Heart left ventricle (tissue), 16 donors: ENCODE results near the gene KSR2. TPM values are rescaled to one million over a fixed set of nuclear protein-coding genes. Genes with fewer than 3 reads are reported as not detected.
A peak's percentile ranks its signal among the peaks of the same experiment; 100 is the strongest.

ENCODE experiments used
- ATAC-seq, 4 donors: fragments of 200-7000 bp; cut with Tn5 transposase; one replicate each; pipeline ENCODE4 v1.9.1; 2020 to 2022; ENCODE audit warnings: moderate library complexity in 4 of 4, mild to moderate bottlenecking in 3 of 4, moderate number of reproducible peaks in 1 of 4
- DNase-seq, 5 donors: peaks; one replicate each; pipeline ENCODE4 v3.0.0-alpha.2; 2020
- H3K27ac ChIP-seq, 12 donors: fragments of 200-600 bp; sonication (generic) in 4 of 12; one replicate each; pipeline versions ENCODE4 v1.5.0 to v1.8.0; 2016 to 2022; ENCODE audit warnings: mild to moderate bottlenecking in 2 of 12
- H3K27me3 ChIP-seq, 9 donors: fragments of 200-600 bp; sonication (generic) in 2 of 9; one replicate each; pipeline versions ENCODE4 v1.5.1 to v1.8.0; 2016 to 2022; ENCODE audit warnings: mild to moderate bottlenecking in 3 of 9
- H3K36me3 ChIP-seq, 9 donors: fragments of 200-600 bp; sonication (generic) in 2 of 9; one replicate each; pipeline versions ENCODE4 v1.5.0 to v1.8.0; 2018 to 2022; ENCODE audit warnings: mild to moderate bottlenecking in 2 of 9
- H3K4me1 ChIP-seq, 12 donors: fragments of 200-600 bp; sonication (generic) in 4 of 12; one replicate each; pipeline versions ENCODE4 v1.5.0 to v1.8.0; 2016 to 2022; ENCODE audit warnings: mild to moderate bottlenecking in 3 of 12
- H3K4me3 ChIP-seq, 12 donors: fragments of 200-600 bp; sonication (generic) in 4 of 12; one replicate each; pipeline versions ENCODE4 v1.5.0 to v1.8.0; 2017 to 2022; ENCODE audit warnings: mild to moderate bottlenecking in 9 of 12, moderate library complexity in 4 of 12
- H3K9me3 ChIP-seq, 12 donors: fragments of 200-600 bp; sonication (generic) in 4 of 12; one replicate each; pipeline versions ENCODE4 v1.5.0 to v1.8.0; 2016 to 2022; ENCODE audit warnings: mild to moderate bottlenecking in 1 of 12
- POLR2A ChIP-seq, 2 donors: fragments of 450-650 bp; IDR thresholded peaks; one replicate each; pipeline ENCODE4 v1.6.1; 2017; ENCODE audit warnings: antibody characterized with exemption in 2 of 2, mild to moderate bottlenecking in 2 of 2, moderate library complexity in 2 of 2
- WGBS, 4 donors: extraction: QIAGEN DNeasy Blood & Tissue Kit in 2 of 4; methylation state at CpG; one replicate each; pipeline versions ENCODE4 v1.1.5 to v1.1.7; 2013 to 2018; 5-methylcytosine and 5-hydroxymethylcytosine counted together
- intact Hi-C, 10 donors: fragments of 100-400 bp; cut with DNase I; formaldehyde crosslinking; loops; one replicate each; pipeline versions ENCODE4 v1.11.1 to v1.14.2; 2022
- polyA plus RNA-seq, 2 donors: library from polyadenylated mRNA; stranded (reverse); fragments of 200-250 nt; gene quantifications; one replicate each; pipeline ENCODE4 v1.2.3, GENCODE V29; 2013
- total RNA-seq, 9 donors: library from RNA; depleted of rRNA in 2 of 9; stranded (reverse); fragments of >200 nt in 2 of 9; fragmentation: NEBNext Ultra II Directional in 3 of 9; extraction: Animal tissue kit (Norgen Biotek cat#: 25700) in 3 of 9; gene quantifications; one replicate each; pipeline versions ENCODE4 v1.1.0 to v1.2.4, GENCODE V29; 2016 to 2023
- TF ChIP-seq, protein P1 (sequence below), 12 donors: fragments of 200-600 bp; sonication (generic) in 4 of 12; IDR thresholded peaks; one replicate each; pipeline versions ENCODE4 v1.5.0 to v1.8.0; 2018 to 2022; ENCODE audit warnings: antibody characterized with exemption in 12 of 12, mild to moderate bottlenecking in 5 of 12
- donor health status: ischemic (EF 13 %, LVEDD 7.1; RV severe dilation, severe dysfunction).
- donor health status: healthy with polysubstance abuse.
- donor health status: DM: no; HTN: yes; CAD: no.
- donor health status: DM: no; HTN: no; CAD: no.
- donor health status: ischemic (EF 25% LVEDD 6.9; RV normal size, moderate dysfunction).
- donor health status: ischemic (EF 25% LVEDD 5.7; RV mildly dilated, moderate dysfunction).
- donor health status: healthy.
- donor health status: DM: yes; HTN: yes; CAD: no.
- donor health status: ischemic (EF 35%, LVEDD 5.7; RV mildly dilated, moderate dysfunction).
- donor health status: nonischemic (EF 11% LVEDD 7.7; RV severe dilation, severe dysfunction).
- donor health status: DM: yes; HTN: yes; CAD: no.
- donor health status: PGD.
- donor health status: ischemic (EF 29% LVEDD 5.4; RV normal size, mild dysfunction).
- donor health status: nonischemic (EF 23%, LVEDD 6.1; RV moderate dilation, normal function).

Gene KSR2
- total and polyA plus RNA-seq, 11 donors: under 0.01 to 0.02 (median 0.02) TPM; not detected in 8

DNA sequence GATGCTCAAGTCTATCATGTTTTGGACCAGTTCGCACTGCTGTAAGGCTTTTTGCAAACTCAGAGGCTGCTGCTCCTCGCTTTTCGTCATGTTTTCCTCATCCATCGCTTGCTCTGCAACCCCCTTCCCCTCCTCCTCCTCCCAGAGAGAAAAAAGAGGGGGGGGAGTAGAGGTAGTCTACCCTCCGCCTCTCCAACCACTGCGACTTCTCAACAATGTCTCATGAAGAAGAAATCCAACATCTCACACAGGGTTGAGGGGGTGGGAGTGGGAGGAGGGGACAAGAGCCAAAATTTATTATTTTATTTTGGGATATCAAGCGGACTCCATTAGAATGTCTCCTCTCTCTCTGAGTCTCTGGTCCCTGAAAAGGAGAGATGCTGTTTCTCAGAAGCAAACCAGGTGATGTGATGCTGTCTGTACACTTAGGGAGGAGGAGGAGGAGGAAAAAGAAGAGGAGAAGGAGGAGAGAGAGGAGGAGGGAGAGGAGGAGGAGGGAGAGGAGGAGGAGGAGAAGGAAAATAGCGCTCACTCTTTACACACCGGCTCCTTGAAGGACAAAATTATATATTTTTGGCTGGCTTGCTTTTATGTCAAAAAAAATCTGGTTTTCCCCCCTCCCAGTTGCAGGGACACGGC lies 520 bp downstream of the KSR2 start:
- peaks cover 0 to 10% (median 0%) of the 10 kb centered on the region in 12 donors for H3K4me1 ChIP-seq
- no peak for TF ChIP-seq POLR2A (IDR thresholded peaks at IDR 0.05)
- TF ChIP-seq, protein P1, sequence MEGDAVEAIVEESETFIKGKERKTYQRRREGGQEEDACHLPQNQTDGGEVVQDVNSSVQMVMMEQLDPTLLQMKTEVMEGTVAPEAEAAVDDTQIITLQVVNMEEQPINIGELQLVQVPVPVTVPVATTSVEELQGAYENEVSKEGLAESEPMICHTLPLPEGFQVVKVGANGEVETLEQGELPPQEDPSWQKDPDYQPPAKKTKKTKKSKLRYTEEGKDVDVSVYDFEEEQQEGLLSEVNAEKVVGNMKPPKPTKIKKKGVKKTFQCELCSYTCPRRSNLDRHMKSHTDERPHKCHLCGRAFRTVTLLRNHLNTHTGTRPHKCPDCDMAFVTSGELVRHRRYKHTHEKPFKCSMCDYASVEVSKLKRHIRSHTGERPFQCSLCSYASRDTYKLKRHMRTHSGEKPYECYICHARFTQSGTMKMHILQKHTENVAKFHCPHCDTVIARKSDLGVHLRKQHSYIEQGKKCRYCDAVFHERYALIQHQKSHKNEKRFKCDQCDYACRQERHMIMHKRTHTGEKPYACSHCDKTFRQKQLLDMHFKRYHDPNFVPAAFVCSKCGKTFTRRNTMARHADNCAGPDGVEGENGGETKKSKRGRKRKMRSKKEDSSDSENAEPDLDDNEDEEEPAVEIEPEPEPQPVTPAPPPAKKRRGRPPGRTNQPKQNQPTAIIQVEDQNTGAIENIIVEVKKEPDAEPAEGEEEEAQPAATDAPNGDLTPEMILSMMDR (IDR thresholded peaks at IDR 0.05): no peak
- peaks cover 0 to 22% (median 6%) of the 10 kb centered on the region in 12 donors for H3K9me3 ChIP-seq
- DNase-seq (no peak), ATAC-seq (no peak)
- peaks cover 10 to 64% (median 38%) of the 10 kb centered on the region in 9 donors for H3K27me3 ChIP-seq
- H3K4me3 ChIP-seq: peak overlapping the region in 10 of 12 donors; percentile 12 to 52 (median 44)
- H3K27ac ChIP-seq: no peak overlapping the region
- 3 to 13% (median 7%) methylated on average over 10 of the region's 10 CpGs for WGBS, 4 donors
- intact Hi-C loops: no loop called here
- no peaks in the 10 kb centered on the region for H3K36me3 ChIP-seq

DNA sequence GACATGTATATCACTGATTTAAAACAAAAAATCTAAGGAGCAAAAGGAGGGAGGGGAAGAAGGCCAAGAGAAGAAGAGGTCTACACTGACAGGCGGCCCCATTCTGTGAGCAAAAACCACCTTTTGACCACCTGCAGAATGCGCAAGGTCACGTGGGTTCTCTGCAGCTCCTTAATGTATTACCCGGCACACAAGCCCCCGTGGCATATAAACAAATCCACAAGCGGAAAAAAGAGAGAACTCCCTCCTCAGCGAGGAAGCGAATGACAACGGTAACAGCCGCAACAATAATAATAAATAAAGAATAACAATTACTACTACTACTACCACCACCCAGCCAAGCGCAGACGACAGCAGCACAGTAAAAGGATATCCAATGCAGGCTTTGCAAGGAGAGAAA lies 1.3 kb downstream of the KSR2 start:
- Histone ChIP-seq H3K27me3 (peaks cover 10 to 64% (median 38%) of the 10 kb centered on the region in 9 donors), H3K36me3 (no peaks in the 10 kb centered on the region), H3K27ac (no peak overlapping the region), H3K4me1 (peaks cover 0 to 10% (median 0%) of the 10 kb centered on the region in 12 donors), H3K9me3 (peaks cover 0 to 22% (median 6%) of the 10 kb centered on the region in 12 donors), H3K4me3 (no peak overlapping the region)
- 10 to 25% (median 15%) methylated on average over 12 of the region's 12 CpGs for WGBS, 4 donors
- DNase-seq (no peak), ATAC-seq (no peak)
- TF ChIP-seq POLR2A (IDR thresholded peaks at IDR 0.05): no peak
- TF ChIP-seq, protein P1 (IDR thresholded peaks at IDR 0.05): no peak
- intact Hi-C loops: no loop called here

DNA sequence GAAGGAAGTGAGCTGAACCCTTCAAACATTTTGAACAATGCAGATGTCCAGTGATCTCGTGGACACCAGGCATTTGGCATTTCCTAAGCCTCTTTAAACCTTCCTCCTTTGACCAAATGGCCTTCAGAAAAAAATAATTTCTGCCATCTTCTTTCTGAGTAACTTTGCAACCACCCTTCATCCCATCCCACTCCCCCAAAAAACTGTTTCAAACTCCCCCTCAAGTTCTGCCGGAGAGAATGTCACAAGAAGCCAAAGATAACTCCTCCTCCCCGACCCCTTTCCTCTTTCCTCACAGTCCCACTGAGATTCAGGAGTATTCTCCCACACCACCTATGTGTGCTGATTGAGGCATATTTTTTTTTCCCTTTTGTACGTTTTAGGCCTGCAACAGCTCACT lies 1.7 kb downstream of the KSR2 start:
- Histone ChIP-seq H3K27ac (no peak overlapping the region), H3K27me3 (peaks cover 10 to 64% (median 38%) of the 10 kb centered on the region in 9 donors), H3K9me3 (peaks cover 0 to 19% (median 6%) of the 10 kb centered on the region in 12 donors), H3K36me3 (no peaks in the 10 kb centered on the region), H3K4me1 (peaks cover 0 to 10% (median 0%) of the 10 kb centered on the region in 12 donors), H3K4me3 (no peak overlapping the region)
- WGBS, 4 donors: 25 to 40% (median 29%) methylated on average over 4 of the region's 4 CpGs
- intact Hi-C loops: no loop called here
- no peak for TF ChIP-seq POLR2A (IDR thresholded peaks at IDR 0.05)
- TF ChIP-seq, protein P1 (IDR thresholded peaks at IDR 0.05): no peak
- DNase-seq (no peak), ATAC-seq (no peak)

DNA sequence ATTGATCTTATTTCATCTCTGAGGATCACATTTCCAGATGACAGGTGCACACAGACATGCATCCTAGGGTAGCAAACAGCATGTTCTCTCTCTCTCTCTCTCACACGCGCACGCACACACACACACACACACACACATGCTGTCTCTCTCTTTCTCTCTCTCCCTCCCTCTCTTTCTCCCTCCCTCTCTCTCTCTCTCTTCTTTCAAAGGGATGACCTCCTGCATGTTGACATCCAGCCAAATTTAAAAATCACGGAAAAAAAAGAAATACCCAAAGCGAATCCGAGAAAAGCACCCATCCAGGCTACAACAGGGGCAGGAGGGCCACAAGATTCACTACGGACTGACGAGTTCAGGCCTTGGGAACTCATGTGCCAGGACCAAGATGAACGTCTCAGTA lies 2.3 kb downstream of the KSR2 start:
- Histone ChIP-seq H3K36me3 (no peaks in the 10 kb centered on the region), H3K4me3 (no peak overlapping the region), H3K27me3 (peaks cover 10 to 64% (median 38%) of the 10 kb centered on the region in 9 donors), H3K9me3 (peaks cover 0 to 13% (median 5%) of the 10 kb centered on the region in 12 donors), H3K4me1 (peaks cover 0 to 10% (median 0%) of the 10 kb centered on the region in 12 donors), H3K27ac (no peak overlapping the region)
- intact Hi-C loops: no loop called here
- DNase-seq (no peak), ATAC-seq (no peak)
- 42 to 63% (median 52%) methylated on average over 9 of the region's 9 CpGs for WGBS, 4 donors
- no peak for TF ChIP-seq POLR2A (IDR thresholded peaks at IDR 0.05)
- TF ChIP-seq, protein P1 (IDR thresholded peaks at IDR 0.05): no peak
